A549 (cell line): Measurements from ENCODE around the gene CENPV. TPM values are rescaled to one million over a fixed set of nuclear protein-coding genes. Genes with fewer than 3 reads are reported as not detected.

Source experiments
- ATAC-seq, 2 experiments: fragments of 200-7000 bp in 1 of 2; fragments of >200 bp in 1 of 2; cut with Nextera tagmentation in 1 of 2; cut with Tn5 transposase in 1 of 2; 3 replicates each; pipeline versions ENCODE4 v1.8.0 to v1.9.1; 2018 to 2020; ENCODE audit warnings: mild to moderate bottlenecking in 1 of 2, moderate library complexity in 1 of 2
- CTCF ChIA-PET: fragments of 300-600 bp; sonication (Branson Sonifier 250); formaldehyde crosslinking; extraction: SDS; loops from one replicate; lab custom pipeline; 2021; ENCODE audit warnings: antibody characterized with exemption, inconsistent platforms; lab: Yijun Ruan, JAX
- POLR2A ChIA-PET: fragments of 350-600 bp; formaldehyde crosslinking; extraction: SDS; loops from one replicate; lab custom pipeline; 2021; ENCODE audit warnings: antibody characterized with exemption, inconsistent platforms; lab: Yijun Ruan, JAX
- DNase-seq, 2 experiments: peaks; one replicate each; pipeline versions ENCODE4 v3.0.0 to v3.0.0-alpha.2; 2011 to 2016; ENCODE audit warnings: low read depth in 1 of 2, low spot score in 1 of 2
- FAIRE-seq: peaks from 2 replicates; lab custom pipeline; 2011; peaks lifted over from hg19 to GRCh38; lab: Jason Lieb, UNC
- H3K27ac ChIP-seq, 2 experiments: fragments of >200 bp; sonication (Bioruptor Twin); formaldehyde crosslinking; 3 replicates each; pipeline ENCODE4 v1.5.1; 2016 to 2017
- H3K4me1 ChIP-seq: fragments of >200 bp; sonication (Bioruptor Twin); formaldehyde crosslinking; 3 replicates; pipeline ENCODE4 v1.6.1; 2016
- H3K4me2 ChIP-seq: fragments of >200 bp; sonication (Bioruptor Twin); formaldehyde crosslinking; 3 replicates; pipeline ENCODE4 v1.6.1; 2016
- H3K4me3 ChIP-seq: fragments of >200 bp; sonication (Bioruptor Twin); formaldehyde crosslinking; 3 replicates; pipeline ENCODE4 v1.5.1; 2016
- H3K9me3 ChIP-seq: fragments of >200 bp; sonication (Bioruptor Twin); formaldehyde crosslinking; 3 replicates; pipeline ENCODE4 v1.6.1; 2016
- ATOH8 ChIP-seq: fragments of 250-450 bp; sonication (Bioruptor Pico); IDR thresholded peaks from 2 replicates; pipeline ENCODE4 v1.5.0; 2020; ENCODE audit warnings: low read depth, mild to moderate bottlenecking, moderate library complexity
- BHLHE40 ChIP-seq: IDR thresholded peaks from 2 replicates; pipeline ENCODE4 v1.6.1; 2012; ENCODE audit warnings: low read depth, low read length, inconsistent platforms
- CBX2 ChIP-seq: fragments of 200-600 bp; sonication (generic); IDR thresholded peaks from 2 replicates; pipeline ENCODE4 v1.6.1; 2016; ENCODE audit warnings: low read depth, mild to moderate bottlenecking, borderline replicate concordance
- CEBPB ChIP-seq, 2 experiments: fragments of >200 bp in 1 of 2; sonication (Bioruptor Twin) in 1 of 2; formaldehyde crosslinking in 1 of 2; IDR thresholded peaks; 2 replicates each; pipeline ENCODE4 v1.6.1; 2012 to 2016
- CTCF ChIP-seq: fragments of >200 bp; sonication (Bioruptor Twin); formaldehyde crosslinking; IDR thresholded peaks from 3 replicates; pipeline ENCODE4 v1.5.1; 2016
- E2F6 ChIP-seq: IDR thresholded peaks from 2 replicates; pipeline ENCODE4 v1.6.1; 2012; ENCODE audit warnings: low read depth, borderline replicate concordance
- EHF ChIP-seq: fragments of 250-450 bp; sonication (Bioruptor Pico); IDR thresholded peaks from 2 replicates; pipeline ENCODE4 v1.5.0; 2020; ENCODE audit warnings: mild to moderate bottlenecking
- ELK1 ChIP-seq: fragments of 150-350 bp; IDR thresholded peaks from 2 replicates; pipeline ENCODE4 v1.6.1; 2014; ENCODE audit warnings: low read depth, mild to moderate bottlenecking, low read length
- EP300 ChIP-seq, 2 experiments: fragments of >200 bp; sonication (Bioruptor Twin); formaldehyde crosslinking; IDR thresholded peaks; 2 replicates in 1 of 2; 3 replicates in 1 of 2; pipeline ENCODE4 v1.6.1; 2016 to 2017
- ESRRA ChIP-seq: fragments of 150-350 bp; IDR thresholded peaks from 2 replicates; pipeline ENCODE4 v1.6.1; 2014; ENCODE audit warnings: mild to moderate bottlenecking, low read length, borderline replicate concordance
- FOSB ChIP-seq: fragments of 250-450 bp; sonication (Bioruptor Pico); IDR thresholded peaks from 2 replicates; pipeline ENCODE4 v1.5.0; 2020; ENCODE audit warnings: mild to moderate bottlenecking, moderate library complexity
- FOSL2 ChIP-seq, 2 experiments: fragments of 450-650 bp in 1 of 2; fragments of >200 bp in 1 of 2; sonication (Bioruptor Twin) in 1 of 2; formaldehyde crosslinking; IDR thresholded peaks; 2 replicates each; pipeline versions ENCODE4 v1.5.0 to v1.6.1; 2016 to 2020; ENCODE audit warnings: mild to moderate bottlenecking in 1 of 2, moderate library complexity in 1 of 2
- FOXS1 ChIP-seq: fragments of 250-450 bp; sonication (Bioruptor Pico); IDR thresholded peaks from 2 replicates; pipeline ENCODE4 v1.5.0; 2020; ENCODE audit warnings: mild to moderate bottlenecking, moderate library complexity
- HDAC2 ChIP-seq: fragments of 200-600 bp; sonication (generic); IDR thresholded peaks from 2 replicates; pipeline ENCODE4 v1.6.1; 2016
- HOXA7 ChIP-seq: fragments of 250-450 bp; sonication (Bioruptor Pico); IDR thresholded peaks from 2 replicates; pipeline ENCODE4 v1.5.0; 2020; ENCODE audit warnings: mild to moderate bottlenecking, moderate library complexity
- JUN ChIP-seq, 2 experiments: fragments of >200 bp; sonication (Bioruptor Twin); formaldehyde crosslinking; IDR thresholded peaks; 2 replicates in 1 of 2; 3 replicates in 1 of 2; pipeline ENCODE4 v1.6.1; 2016 to 2017
- JUNB ChIP-seq: fragments of >200 bp; sonication (Bioruptor Twin); formaldehyde crosslinking; IDR thresholded peaks from 2 replicates; pipeline ENCODE4 v1.6.1; 2016
- KDM1A ChIP-seq: fragments of 200-600 bp; sonication (generic); IDR thresholded peaks from 2 replicates; pipeline ENCODE4 v1.6.1; 2016; ENCODE audit warnings: low read depth, mild to moderate bottlenecking
- KDM5A ChIP-seq: fragments of 200-600 bp; sonication (generic); IDR thresholded peaks from 2 replicates; pipeline ENCODE4 v1.6.1; 2016; ENCODE audit warnings: antibody characterized with exemption, mild to moderate bottlenecking
- NPAS2 ChIP-seq: fragments of 250-450 bp; sonication (Bioruptor Pico); IDR thresholded peaks from 2 replicates; pipeline ENCODE4 v1.8.0; 2022; ENCODE audit warnings: mild to moderate bottlenecking, moderate library complexity, borderline replicate concordance
- NR3C1 ChIP-seq: fragments of >200 bp; sonication (Bioruptor Twin); formaldehyde crosslinking; IDR thresholded peaks from 3 replicates; pipeline ENCODE4 v1.6.1; 2017
- PHF8 ChIP-seq: fragments of 200-600 bp; sonication (generic); IDR thresholded peaks from 2 replicates; pipeline ENCODE4 v1.6.1; 2016; ENCODE audit warnings: low read depth, mild to moderate bottlenecking, antibody characterized with exemption, moderate library complexity, borderline replicate concordance
- POLR2AphosphoS2 ChIP-seq: conservative IDR thresholded peaks from 2 replicates; pipeline ENCODE4 v1.6.1; 2012; ENCODE audit warnings: low read length, improper control_type of control experiment, inconsistent platforms
- RAD21 ChIP-seq, 2 experiments: fragments of >200 bp in 1 of 2; sonication (Bioruptor Twin) in 1 of 2; formaldehyde crosslinking in 1 of 2; IDR thresholded peaks in 1 of 2; conservative IDR thresholded peaks in 1 of 2; 2 replicates in 1 of 2; 3 replicates in 1 of 2; pipeline ENCODE4 v1.6.1; 2012 to 2018; ENCODE audit warnings: inconsistent platforms in 1 of 2
- RARB ChIP-seq: fragments of 250-450 bp; sonication (Bioruptor Pico); IDR thresholded peaks from 2 replicates; pipeline ENCODE4 v1.8.0; 2021; ENCODE audit warnings: mild to moderate bottlenecking, moderate library complexity
- REST ChIP-seq: fragments of 200-600 bp; sonication (generic); IDR thresholded peaks from 2 replicates; pipeline ENCODE4 v1.6.1; 2016; ENCODE audit warnings: antibody characterized with exemption, mild to moderate bottlenecking, moderate library complexity
- RFX5 ChIP-seq: fragments of 450-650 bp; IDR thresholded peaks from 2 replicates; pipeline ENCODE4 v1.7.1; 2014; ENCODE audit warnings: antibody characterized with exemption, mild to moderate bottlenecking, moderate library complexity
- SMC3 ChIP-seq: fragments of >200 bp; sonication (Bioruptor Twin); formaldehyde crosslinking; IDR thresholded peaks from 3 replicates; pipeline ENCODE4 v1.6.1; 2018; ENCODE audit warnings: inconsistent platforms
- ZNF302 ChIP-seq: fragments of 250-450 bp; sonication (Bioruptor Pico); IDR thresholded peaks from 2 replicates; pipeline ENCODE4 v1.9.0; 2021; ENCODE audit warnings: inconsistent platforms, mild to moderate bottlenecking, moderate library complexity
- ZSCAN20 ChIP-seq: fragments of 250-450 bp; sonication (Bioruptor Pico); IDR thresholded peaks from 2 replicates; pipeline ENCODE4 v1.8.0; 2022; ENCODE audit warnings: mild to moderate bottlenecking, moderate library complexity
- WGBS: methylation state at CpG from one replicate; pipeline ENCODE4 v1.1.6; 2017; ENCODE audit errors: missing lambda C conversion rate; 5-methylcytosine and 5-hydroxymethylcytosine counted together
- polyA plus RNA-seq, 4 experiments: library from polyadenylated mRNA; depleted of rRNA in 3 of 4; stranded (reverse); fragments of >200 nt; fragmentation: RNase III in 1 of 4; extraction: RNeasy Plus Mini Kit Qiagen cat#74134 plus additional on column Dnase treatment in 1 of 4; gene quantifications; 2 replicates in 3 of 4; 3 replicates in 1 of 4; pipeline ENCODE4 v1.2.3, GENCODE V29; 2011 to 2017

CENPV gene
- polyA plus RNA-seq, 2 of the 4 experiments (the other 2 are of a cell fraction): 112 to 202 TPM

- WGBS: 90% methylated on average over 8 of the region's 8 CpGs
- CTCF ChIA-PET: interaction anchor here (0.7 to 9.3 kb wide), 18 partner anchors 10 to 215 kb away, joined by 3 to 104 read pairs (median 10); partner anchors contain the start of gene CENPV
- no peak for FAIRE-seq
Measured at GRCh38 chr17:16306211-16306610, 47.1 kb downstream of the CENPV start.

GRCh38 chr17:16304830-16305229 lies 48.4 kb downstream of the CENPV start:
- Histone ChIP-seq H3K4me1 (peaks cover 18% of the 10 kb centered on the region), H3K27ac (peak overlapping the region; percentile 20 to 58; a peak in 4 of 6 replicates), H3K4me2 (0 out of 3 replicates have a peak overlapping the region, but pooled peaks have one; percentile 6), H3K4me3 (no peak overlapping the region), H3K9me3 (no peaks in the 10 kb centered on the region)
- ATAC-seq (peak; percentile 93 to 95), FAIRE-seq (peak; percentile 84), DNase-seq (peak in 1 of 2 experiments; percentile 78)
- POLR2A ChIA-PET: interaction anchor here (1.2 to 2.2 kb wide), 7 partner anchors 18 to 136 kb away, joined by 3 to 14 read pairs (median 6); partner anchors contain the start of genes NCOR1 and UBB
- CTCF ChIA-PET: interaction anchor here (0.5 to 9.3 kb wide), 38 partner anchors 9 to 252 kb away, joined by 3 to 104 read pairs (median 6); partner anchors contain the start of genes CENPV, NCOR1 and TRPV2
- 51% methylated on average over 3 of the region's 3 CpGs for WGBS
- peak in 1 of 2 experiments; percentile 49; a peak in 1 of 4 replicates for TF ChIP-seq CEBPB (IDR thresholded peaks at IDR 0.05)
- TF ChIP-seq EHF (CRISPR knock-in tag): no peak
- no peak for TF ChIP-seq HOXA7 (CRISPR knock-in tag)
- no peak for TF ChIP-seq FOSL2 (IDR thresholded peaks at IDR 0.05)
- TF ChIP-seq FOSL2 (CRISPR knock-in tag; IDR thresholded peaks at IDR 0.05): no peak
- no peak for TF ChIP-seq KDM1A
- TF ChIP-seq ZNF302 (CRISPR knock-in tag): no peak
- no peak for TF ChIP-seq ESRRA
- no peak for TF ChIP-seq HDAC2
- no peak for TF ChIP-seq JUNB
- no peak for TF ChIP-seq E2F6
- TF ChIP-seq RARB: no peak
- TF ChIP-seq BHLHE40: no peak
- no peak for TF ChIP-seq JUN (IDR thresholded peaks at IDR 0.05)
- no peak for TF ChIP-seq ZSCAN20 (CRISPR knock-in tag)
- no peak for TF ChIP-seq CBX2
- TF ChIP-seq NPAS2 (CRISPR knock-in tag): no peak
- TF ChIP-seq CTCF: peak; percentile 72
- TF ChIP-seq ATOH8 (CRISPR knock-in tag): no peak
- TF ChIP-seq FOXS1: no peak
- TF ChIP-seq EP300 (IDR thresholded peaks at IDR 0.05): no peak
- TF ChIP-seq RAD21 (conservative IDR thresholded peaks at IDR 0.05 in 1 of 2, IDR thresholded peaks at IDR 0.05 in 1 of 2): peak; percentile 80 to 83
- TF ChIP-seq KDM5A: no peak
- peak; percentile 84 for TF ChIP-seq SMC3
- no peak for TF ChIP-seq REST
- no peak for TF ChIP-seq RFX5
- no peak for TF ChIP-seq POLR2AphosphoS2
- TF ChIP-seq ELK1: no peak

More at GRCh38 chr17:16306211-16306610, 47.1 kb downstream of the CENPV start:
- peaks cover 18% of the 10 kb centered on the region for H3K4me1 ChIP-seq
- H3K9me3 ChIP-seq: no peaks in the 10 kb centered on the region
- DNase-seq: no peak
- no peak overlapping the region for H3K4me2 ChIP-seq
- H3K27ac ChIP-seq: no peak overlapping the region
- no peak for ATAC-seq
- POLR2A ChIA-PET: interaction anchor here (1.4 to 2.2 kb wide), 3 partner anchors 20 to 76 kb away, joined by 4 to 14 read pairs (median 7); partner anchors contain the start of gene UBB
- TF ChIP-seq NR3C1: no peak
- no peak for TF ChIP-seq FOSB (CRISPR knock-in tag)
- TF ChIP-seq KDM1A: no peak
- no peak for TF ChIP-seq FOXS1
- TF ChIP-seq JUN (IDR thresholded peaks at IDR 0.05): no peak
- no peak for TF ChIP-seq EP300 (IDR thresholded peaks at IDR 0.05)
- TF ChIP-seq PHF8: no peak
- no peak for TF ChIP-seq NPAS2 (CRISPR knock-in tag)
- H3K4me3 ChIP-seq: no peak overlapping the region
